H1 (cell line): ENCODE measurements around the gene ING5. TPM values are rescaled to one million over a fixed set of nuclear protein-coding genes. Genes with fewer than 3 reads are reported as not detected.

Experiments
- BCL11A ChIP-seq, 2 experiments: IDR thresholded peaks; one replicate each; pipeline ENCODE4 v1.6.1; 2011; ENCODE audit warnings: low read depth in 2 of 2, low read length in 2 of 2, mild to moderate bottlenecking in 2 of 2
- CEBPB ChIP-seq: IDR thresholded peaks from 2 replicates; pipeline ENCODE4 v1.6.1; 2012; ENCODE audit warnings: low read depth, low read length
- CREB1 ChIP-seq: IDR thresholded peaks from 2 replicates; pipeline ENCODE4 v1.6.1; 2012; ENCODE audit warnings: inconsistent platforms
- GABPA ChIP-seq: IDR thresholded peaks from 2 replicates; pipeline ENCODE4 v1.6.1; 2011; ENCODE audit warnings: mild to moderate bottlenecking, low read length, moderate library complexity, borderline replicate concordance; ENCODE audit not compliant: insufficient read depth
- NANOG ChIP-seq: IDR thresholded peaks from 2 replicates; pipeline ENCODE4 v1.6.1; 2011; ENCODE audit warnings: low read length, low read depth, mild to moderate bottlenecking, inconsistent platforms; ENCODE audit not compliant: insufficient read depth, poor library complexity, severe bottlenecking
- POLR2A ChIP-seq, 2 experiments: IDR thresholded peaks; 1 replicate in 1 of 2; 2 replicates in 1 of 2; pipeline ENCODE4 v1.6.1; 2011; ENCODE audit warnings: low read depth in 2 of 2, low read length in 2 of 2, mild to moderate bottlenecking in 2 of 2; ENCODE audit errors: control extremely low read depth in 1 of 2
- POU5F1 ChIP-seq: IDR thresholded peaks from 2 replicates; pipeline ENCODE4 v1.6.1; 2011; ENCODE audit warnings: low read depth, mild to moderate bottlenecking, low read length, moderate library complexity
- SP4 ChIP-seq: IDR thresholded peaks from 2 replicates; pipeline ENCODE4 v1.6.1; 2012; ENCODE audit warnings: low read length, inconsistent platforms
- TCF12 ChIP-seq: IDR thresholded peaks from 2 replicates; pipeline ENCODE4 v1.6.1; 2011; ENCODE audit warnings: low read depth, mild to moderate bottlenecking, low read length
- TEAD4 ChIP-seq: IDR thresholded peaks from 2 replicates; pipeline ENCODE4 v1.6.1; 2012; ENCODE audit warnings: low read depth, low read length, inconsistent platforms, mixed read lengths
- polyA plus RNA-seq, 7 experiments: library from polyadenylated mRNA; depleted of rRNA in 3 of 7; stranded (reverse) in 5 of 7; unstranded in 2 of 7; fragments of >200 nt in 5 of 7; fragments of 200-250 nt in 2 of 7; gene quantifications; 1 replicate in 5 of 7; 2 replicates in 1 of 7; 4 replicates in 1 of 7; pipeline versions ENCODE4 v1.2.1 to v1.2.3, GENCODE V29; 2011 to 2013; ENCODE audit warnings: missing spikeins in 2 of 7, mixed read lengths in 2 of 7
- total RNA-seq: library from RNA; stranded (reverse); fragmentation: NEBNext Ultra II Directional; extraction: Animal tissue kit (Norgen Biotek cat#: 25700); gene quantifications from 2 replicates; pipeline ENCODE4 v1.2.1, GENCODE V29; 2021

Gene ING5
- total and polyA plus RNA-seq, 2 of the 8 experiments (the other 6 are each of a cell fraction or from before 2014, with no cell fraction given) = 41.5 to 47.4 TPM

DNA sequence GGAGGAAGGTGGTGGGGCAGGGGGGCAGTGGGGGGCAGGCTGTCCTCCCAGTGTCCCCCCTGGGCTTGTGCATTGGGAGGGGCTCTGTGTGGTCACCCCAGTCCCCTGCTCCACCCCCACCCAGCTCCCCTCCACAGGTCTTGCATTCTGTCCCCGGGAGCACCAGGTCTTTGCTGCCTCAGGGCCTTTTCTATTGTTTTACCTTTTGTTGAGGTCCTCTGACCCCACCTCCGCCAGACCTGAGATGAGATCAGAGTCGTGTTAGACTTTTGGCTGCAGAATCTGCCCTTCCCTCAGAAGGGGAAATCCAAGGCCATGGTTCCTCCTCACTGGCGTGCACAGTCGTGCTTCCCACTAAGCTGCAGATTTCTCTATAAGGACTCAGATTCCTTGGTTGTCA lies 43.5 kb upstream of the ING5 start (continued):
- TF ChIP-seq CREB1 (no peak), TEAD4 (no peak), TCF12 (no peak), BCL11A (IDR thresholded peaks at IDR 0.05; ENCODE audit: low read depth in 2 of 2, low read length in 2 of 2) (no peak), POU5F1 (no peak), NANOG (no peak), CEBPB (no peak), SP4 (no peak), POLR2A (IDR thresholded peaks at IDR 0.05; ENCODE audit: control extremely low read depth in 1 of 2, low read depth in 2 of 2, low read length in 2 of 2) (no peak), GABPA (no peak)
- TF ChIP-seq, all 59 proteins: peak for 0
